Esophagus squamous epithelium (tissue), 4 donors: ENCODE data around the gene GALNT14.

Experiments
- POLR2A ChIP-seq, 4 donors: fragments of 450-650 bp; IDR thresholded peaks; one replicate each; pipeline ENCODE4 v1.6.1; 2017; ENCODE audit warnings: antibody characterized with exemption in 4 of 4, mild to moderate bottlenecking in 4 of 4, moderate library complexity in 3 of 4
- TF ChIP-seq, protein P1 (sequence below), 6 experiments: fragments of 450-650 bp in 4 of 6; fragments of 200-600 bp in 2 of 6; sonication (generic) in 2 of 6; IDR thresholded peaks; one replicate each; pipeline ENCODE4 v1.5.1; 2016 to 2019; ENCODE audit warnings: antibody characterized with exemption in 6 of 6, mild to moderate bottlenecking in 4 of 6, moderate library complexity in 4 of 6

- TF ChIP-seq, protein P1, sequence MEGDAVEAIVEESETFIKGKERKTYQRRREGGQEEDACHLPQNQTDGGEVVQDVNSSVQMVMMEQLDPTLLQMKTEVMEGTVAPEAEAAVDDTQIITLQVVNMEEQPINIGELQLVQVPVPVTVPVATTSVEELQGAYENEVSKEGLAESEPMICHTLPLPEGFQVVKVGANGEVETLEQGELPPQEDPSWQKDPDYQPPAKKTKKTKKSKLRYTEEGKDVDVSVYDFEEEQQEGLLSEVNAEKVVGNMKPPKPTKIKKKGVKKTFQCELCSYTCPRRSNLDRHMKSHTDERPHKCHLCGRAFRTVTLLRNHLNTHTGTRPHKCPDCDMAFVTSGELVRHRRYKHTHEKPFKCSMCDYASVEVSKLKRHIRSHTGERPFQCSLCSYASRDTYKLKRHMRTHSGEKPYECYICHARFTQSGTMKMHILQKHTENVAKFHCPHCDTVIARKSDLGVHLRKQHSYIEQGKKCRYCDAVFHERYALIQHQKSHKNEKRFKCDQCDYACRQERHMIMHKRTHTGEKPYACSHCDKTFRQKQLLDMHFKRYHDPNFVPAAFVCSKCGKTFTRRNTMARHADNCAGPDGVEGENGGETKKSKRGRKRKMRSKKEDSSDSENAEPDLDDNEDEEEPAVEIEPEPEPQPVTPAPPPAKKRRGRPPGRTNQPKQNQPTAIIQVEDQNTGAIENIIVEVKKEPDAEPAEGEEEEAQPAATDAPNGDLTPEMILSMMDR (IDR thresholded peaks at IDR 0.05), result no peak
- TF ChIP-seq POLR2A (IDR thresholded peaks at IDR 0.05), result no peak
These were observed 201.3 kb downstream of the GALNT14 start for GRCh38 chr2:30936977-30937376.
